ENCODE results near the gene KCNIP3. TPM values are rescaled to one million over a fixed set of nuclear protein-coding genes. Genes with fewer than 3 reads are reported as not detected.

The KCNIP3 gene
- total RNA-seq, 3 donors from 2014 or later (not counting 1 experiment from before 2014, with no cell fraction given): 0.52 to 1.4 TPM; not detected in 1

- WGBS (ENCODE audit: insufficient coverage): 96% methylated on average over 30 of the region's 30 CpGs
- no peak overlapping the region for H3K4me3 ChIP-seq (ENCODE audit: low read length)
- no peaks in the 10 kb centered on the region for H3K27me3 Mint-ChIP-seq (ENCODE audit: low read depth in 2 of 2)
These were observed 29.4 kb downstream of the KCNIP3 start for GRCh38 chr2:95326433-95327140.

GRCh38 chr2:95327861-95328260 lies 30.7 kb downstream of the KCNIP3 start:
- Mint-ChIP-seq H3K4me1 (no peaks in the 10 kb centered on the region), H3K36me3 (no peaks in the 10 kb centered on the region), H3K9me3 (no peaks in the 10 kb centered on the region), H3K27ac (no peak overlapping the region), H3K27me3 (ENCODE audit: low read depth in 2 of 2) (no peaks in the 10 kb centered on the region), H3K4me3 (no peak overlapping the region)
- DNase-seq: no peak
- Histone ChIP-seq H3K4me1 (ENCODE audit: control insufficient read depth, insufficient read depth, low read length) (no peaks in the 10 kb centered on the region), H3K36me3 (ENCODE audit: control insufficient read depth, insufficient read depth, low read length) (no peaks in the 10 kb centered on the region), H3K9me3 (ENCODE audit: control insufficient read depth, insufficient read depth, low read length) (no peaks in the 10 kb centered on the region), H3K27me3 (ENCODE audit: control insufficient read depth, insufficient read depth, low read length) (no peaks in the 10 kb centered on the region), H3K27ac (ENCODE audit: low read length) (no peak overlapping the region), H3K4me3 (ENCODE audit: low read length) (no peak overlapping the region)
- WGBS (ENCODE audit: insufficient coverage): 81% methylated on average over 6 of the region's 7 CpGs
- no peak for ATAC-seq
- no peak for TF ChIP-seq CTCF (IDR thresholded peaks at IDR 0.05)
- intact Hi-C loops (cut with micrococcal nuclease): no loop called here

More at GRCh38 chr2:95326433-95327140, 29.4 kb downstream of the KCNIP3 start:
- no peak for TF ChIP-seq CTCF (IDR thresholded peaks at IDR 0.05)
- Mint-ChIP-seq H3K36me3 (no peaks in the 10 kb centered on the region), H3K4me1 (no peaks in the 10 kb centered on the region), H3K9me3 (no peaks in the 10 kb centered on the region), H3K27ac (no peak overlapping the region), H3K4me3 (no peak overlapping the region)
- DNase-seq: no peak
- Histone ChIP-seq H3K9me3 (ENCODE audit: control insufficient read depth, insufficient read depth, low read length) (no peaks in the 10 kb centered on the region), H3K36me3 (ENCODE audit: control insufficient read depth, insufficient read depth, low read length) (no peaks in the 10 kb centered on the region), H3K4me1 (ENCODE audit: control insufficient read depth, insufficient read depth, low read length) (no peaks in the 10 kb centered on the region), H3K27ac (ENCODE audit: low read length) (no peak overlapping the region), H3K27me3 (ENCODE audit: control insufficient read depth, insufficient read depth, low read length) (no peaks in the 10 kb centered on the region)
- peak in 1 of 3 donors; percentile 1 for ATAC-seq
- intact Hi-C loops (cut with micrococcal nuclease): no loop called here

GRCh38 chr2:95328358-95329125 lies 31.4 kb downstream of the KCNIP3 start:
- H3K4me1 Mint-ChIP-seq: no peaks in the 10 kb centered on the region
- no peaks in the 10 kb centered on the region for H3K4me1 ChIP-seq (ENCODE audit: control insufficient read depth, insufficient read depth, low read length)
- 80% methylated on average over 15 of the region's 15 CpGs for WGBS (ENCODE audit: insufficient coverage)
- no peaks in the 10 kb centered on the region for H3K27me3 ChIP-seq (ENCODE audit: control insufficient read depth, insufficient read depth, low read length)
- no peaks in the 10 kb centered on the region for H3K36me3 Mint-ChIP-seq
- ATAC-seq (no peak), DNase-seq (no peak)
- no peak overlapping the region for H3K27ac ChIP-seq (ENCODE audit: low read length)
- no peaks in the 10 kb centered on the region for H3K9me3 Mint-ChIP-seq
- no peak for TF ChIP-seq CTCF (IDR thresholded peaks at IDR 0.05)
- no peak overlapping the region for H3K4me3 Mint-ChIP-seq
- H3K27me3 Mint-ChIP-seq (ENCODE audit: low read depth in 2 of 2): no peaks in the 10 kb centered on the region
- H3K9me3 ChIP-seq (ENCODE audit: control insufficient read depth, insufficient read depth, low read length): no peaks in the 10 kb centered on the region
- no peaks in the 10 kb centered on the region for H3K36me3 ChIP-seq (ENCODE audit: control insufficient read depth, insufficient read depth, low read length)
- intact Hi-C loops (cut with micrococcal nuclease): no loop called here
- H3K27ac Mint-ChIP-seq: no peak overlapping the region
- H3K4me3 ChIP-seq (ENCODE audit: low read length): no peak overlapping the region

Data from natural killer cell (primary cell).